Measurements from ENCODE around the gene NET1. TPM values are rescaled to one million over a fixed set of nuclear protein-coding genes. Genes with fewer than 3 reads are reported as not detected.

The NET1 gene
- total RNA-seq, 2 experiments from 2014 or later = 39.8 to 46.3 TPM

DNA sequence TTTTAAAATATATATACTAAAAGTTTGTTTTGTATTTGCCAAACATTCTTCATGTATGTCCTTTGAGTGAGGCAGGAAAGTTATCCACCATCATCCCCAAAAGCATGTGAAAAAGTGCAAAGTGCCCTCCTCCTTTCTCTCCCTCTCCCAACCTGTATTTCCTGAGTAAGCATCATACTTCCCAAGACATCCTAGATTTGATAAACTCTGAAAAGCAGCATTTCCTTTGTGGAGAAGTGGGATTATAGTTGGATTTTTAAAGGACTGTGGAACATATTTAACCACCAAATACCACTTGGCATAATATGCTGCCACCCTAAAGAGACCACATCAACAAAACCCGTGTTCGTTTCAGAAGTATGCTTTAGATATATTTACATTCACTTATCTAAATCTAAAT lies 36.9 kb downstream of the NET1 start:
- Histone ChIP-seq H3K9me3 (ENCODE audit: low read length) (no peaks in the 10 kb centered on the region), H3K4me3 (ENCODE audit: low read depth, low read length, poor library complexity, severe bottlenecking) (no peak overlapping the region), H3K9me2 (ENCODE audit: insufficient read depth, low read length) (no peaks in the 10 kb centered on the region), H3K4me2 (ENCODE audit: low read length) (no peak overlapping the region), H3K4me1 (ENCODE audit: insufficient read depth, low read length, poor library complexity, severe bottlenecking) (peaks cover 20% of the 10 kb centered on the region), H3K79me2 (ENCODE audit: insufficient read depth, low read depth, low read length) (peaks cover 51% of the 10 kb centered on the region; the same call in 1 of the 2 replicates), H3K27ac (ENCODE audit: low read depth, low read length, poor library complexity, severe bottlenecking) (no peak overlapping the region), H4K20me1 (ENCODE audit: insufficient read depth, low read length) (peaks cover 9% of the 10 kb centered on the region; the same call in 1 of the 2 replicates), H2AFZ (ENCODE audit: low read length) (no peak overlapping the region), H3K36me3 (ENCODE audit: insufficient read depth, low read length) (peaks cover 31% of the 10 kb centered on the region)
- TF ChIP-seq, protein P1, sequence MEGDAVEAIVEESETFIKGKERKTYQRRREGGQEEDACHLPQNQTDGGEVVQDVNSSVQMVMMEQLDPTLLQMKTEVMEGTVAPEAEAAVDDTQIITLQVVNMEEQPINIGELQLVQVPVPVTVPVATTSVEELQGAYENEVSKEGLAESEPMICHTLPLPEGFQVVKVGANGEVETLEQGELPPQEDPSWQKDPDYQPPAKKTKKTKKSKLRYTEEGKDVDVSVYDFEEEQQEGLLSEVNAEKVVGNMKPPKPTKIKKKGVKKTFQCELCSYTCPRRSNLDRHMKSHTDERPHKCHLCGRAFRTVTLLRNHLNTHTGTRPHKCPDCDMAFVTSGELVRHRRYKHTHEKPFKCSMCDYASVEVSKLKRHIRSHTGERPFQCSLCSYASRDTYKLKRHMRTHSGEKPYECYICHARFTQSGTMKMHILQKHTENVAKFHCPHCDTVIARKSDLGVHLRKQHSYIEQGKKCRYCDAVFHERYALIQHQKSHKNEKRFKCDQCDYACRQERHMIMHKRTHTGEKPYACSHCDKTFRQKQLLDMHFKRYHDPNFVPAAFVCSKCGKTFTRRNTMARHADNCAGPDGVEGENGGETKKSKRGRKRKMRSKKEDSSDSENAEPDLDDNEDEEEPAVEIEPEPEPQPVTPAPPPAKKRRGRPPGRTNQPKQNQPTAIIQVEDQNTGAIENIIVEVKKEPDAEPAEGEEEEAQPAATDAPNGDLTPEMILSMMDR (conservative IDR thresholded peaks at IDR 0.05; ENCODE audit: low read length) = no peak
- no peak for TF ChIP-seq EZH2phosphoT487 (IDR thresholded peaks at IDR 0.05; ENCODE audit: borderline replicate concordance, low read depth, low read length)
- CTCF ChIA-PET (ENCODE audit: unreplicated experiment) = no interaction called here
- POLR2A ChIA-PET = interaction anchor here (0.6 to 1.0 kb wide), 2 partner anchors 36 to 75 kb away, joined by 3 to 4 read pairs; no protein-coding TSS in a partner anchor
- intact Hi-C loops (cut with micrococcal nuclease; ENCODE audit: unreplicated experiment) = loop anchor here (5.0 to 10.0 kb wide), 3 partner anchors 296 to 528 kb away; partner anchors contain the start of gene IL15RA
- BruUV-seq (replicated peaks) = no TSS peak
- DNase-seq (ENCODE audit: low spot score) = no peak

DNA sequence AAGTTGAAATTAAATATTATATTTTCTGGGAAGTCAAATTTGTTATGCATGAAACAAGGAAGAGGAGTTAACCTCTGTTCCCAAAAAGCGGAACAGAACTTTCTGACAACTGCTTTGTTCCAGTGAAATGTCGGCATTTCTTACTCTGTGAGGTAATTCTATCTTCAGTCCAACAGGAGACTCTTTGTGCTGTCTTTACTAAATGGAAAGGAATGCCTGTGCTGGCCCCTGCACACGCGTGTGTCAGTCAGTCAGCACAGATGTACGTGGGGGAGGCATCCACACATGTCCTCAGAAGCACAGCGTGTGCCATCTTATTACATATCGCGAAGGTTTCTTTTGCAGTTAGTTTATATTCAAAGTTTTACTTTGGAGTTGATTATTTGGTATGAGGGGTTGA lies 37.5 kb downstream of the NET1 start:
- no TSS peak for BruUV-seq (replicated peaks)
- POLR2A ChIA-PET = no interaction called here

More for the DNA sequence above, 37.5 kb downstream of the NET1 start:
- peaks cover 51% of the 10 kb centered on the region; the same call in 1 of the 2 replicates for H3K79me2 ChIP-seq (ENCODE audit: insufficient read depth, low read depth, low read length)
- CTCF ChIA-PET (ENCODE audit: unreplicated experiment) = no interaction called here
- no peak overlapping the region for H3K4me3 ChIP-seq (ENCODE audit: low read depth, low read length, poor library complexity, severe bottlenecking)
- H3K9me2 ChIP-seq (ENCODE audit: insufficient read depth, low read length) = no peaks in the 10 kb centered on the region
- no peak for DNase-seq (ENCODE audit: low spot score)
- no peak for TF ChIP-seq EZH2phosphoT487 (IDR thresholded peaks at IDR 0.05; ENCODE audit: borderline replicate concordance, low read depth, low read length)
- TF ChIP-seq, protein P1 (conservative IDR thresholded peaks at IDR 0.05; ENCODE audit: low read length) = no peak
- H3K4me1 ChIP-seq (ENCODE audit: insufficient read depth, low read length, poor library complexity, severe bottlenecking) = peaks cover 20% of the 10 kb centered on the region
- H3K9me3 ChIP-seq (ENCODE audit: low read length) = no peaks in the 10 kb centered on the region
- H2AFZ ChIP-seq (ENCODE audit: low read length) = no peak overlapping the region
- intact Hi-C loops (cut with micrococcal nuclease; ENCODE audit: unreplicated experiment) = loop anchor here (5.0 to 10.0 kb wide), 3 partner anchors 295 to 527 kb away; partner anchors contain the start of gene IL15RA
- H4K20me1 ChIP-seq (ENCODE audit: insufficient read depth, low read length) = peaks cover 9% of the 10 kb centered on the region; the same call in 1 of the 2 replicates
- no peak overlapping the region for H3K27ac ChIP-seq (ENCODE audit: low read depth, low read length, poor library complexity, severe bottlenecking)
- H3K36me3 ChIP-seq (ENCODE audit: insufficient read depth, low read length) = peaks cover 33% of the 10 kb centered on the region
- H3K4me2 ChIP-seq (ENCODE audit: low read length) = no peak overlapping the region

Data from OCI-LY7 (cell line).